Neural cell (in vitro differentiated cells): Measurements from ENCODE around the gene AGTRAP.

ENCODE experiments used
- CTCF ChIP-seq: fragments of 450-650 bp; IDR thresholded peaks from 2 replicates; pipeline ENCODE4 v1.5.1; 2014; ENCODE audit warnings: antibody characterized with exemption, mild to moderate bottlenecking, moderate library complexity; ENCODE audit not compliant: poor library complexity, severe bottlenecking
- EP300 ChIP-seq: fragments of 450-650 bp; conservative IDR thresholded peaks from 2 replicates; pipeline ENCODE4 v1.6.1; 2014; ENCODE audit warnings: antibody characterized with exemption, mild to moderate bottlenecking, moderate library complexity; ENCODE audit not compliant: poor library complexity, severe bottlenecking
- EZH2 ChIP-seq: fragments of 200-600, 300-800 bp; shearing (Covaris generic), sonication (generic); IDR thresholded peaks from 2 replicates; pipeline ENCODE4 v1.6.1; 2014; ENCODE audit warnings: antibody characterized with exemption, low read length, borderline replicate concordance, mild to moderate bottlenecking; ENCODE audit not compliant: insufficient read depth, poor library complexity, severe bottlenecking
- MXI1 ChIP-seq: fragments of 450-650 bp; conservative IDR thresholded peaks from 2 replicates; pipeline ENCODE4 v1.6.1; 2014; ENCODE audit warnings: antibody characterized with exemption, mild to moderate bottlenecking; ENCODE audit not compliant: poor library complexity, severe bottlenecking
- SMC3 ChIP-seq: fragments of 450-650 bp; conservative IDR thresholded peaks from 2 replicates; pipeline ENCODE4 v1.6.1; 2014; ENCODE audit warnings: antibody characterized with exemption, mild to moderate bottlenecking, moderate library complexity; ENCODE audit not compliant: poor library complexity
- TAF1 ChIP-seq: IDR thresholded peaks from 2 replicates; pipeline ENCODE4 v1.6.1; 2012; ENCODE audit warnings: low read depth

- TF ChIP-seq CTCF (no peak), MXI1 (no peak), SMC3 (no peak), EZH2 (no peak), EP300 (no peak), TAF1 (no peak)
Observed at GRCh38 chr1:11799896-11800295, 64.0 kb downstream of the AGTRAP start.
